ENCODE results near the gene BRD4.

Gene BRD4

GRCh38 chr19:15305582-15306334, 26.6 kb downstream of the BRD4 start:
- TF ChIP-seq POLR2AphosphoS5 (IDR thresholded peaks at IDR 0.05; ENCODE audit: low read depth, low read length) (no peak), TAF1 (IDR thresholded peaks at IDR 0.05; ENCODE audit: borderline replicate concordance, insufficient read depth, low read length) (no peak), FOXP2 (optimal IDR thresholded peaks at IDR 0.05; ENCODE audit: borderline replicate concordance, extremely low read depth, extremely low read length, insufficient read depth) (no peak), SIN3A (IDR thresholded peaks at IDR 0.05; ENCODE audit: borderline replicate concordance, insufficient read depth, low read length) (no peak), REST (IDR thresholded peaks at IDR 0.05; ENCODE audit: insufficient read depth in 1 of 2, low read depth in 2 of 2, low read length in 2 of 2) (no peak)

GRCh38 chr19:15304140-15304705, 28.1 kb downstream of the BRD4 start:
- TF ChIP-seq SIN3A (IDR thresholded peaks at IDR 0.05; ENCODE audit: borderline replicate concordance, insufficient read depth, low read length), result no peak
- no peak for TF ChIP-seq FOXP2 (optimal IDR thresholded peaks at IDR 0.05; ENCODE audit: borderline replicate concordance, extremely low read depth, extremely low read length, insufficient read depth)
- no peak for TF ChIP-seq REST (IDR thresholded peaks at IDR 0.05; ENCODE audit: insufficient read depth in 1 of 2, low read depth in 2 of 2, low read length in 2 of 2)
- no peak for TF ChIP-seq POLR2AphosphoS5 (IDR thresholded peaks at IDR 0.05; ENCODE audit: low read depth, low read length)
- no peak for TF ChIP-seq TAF1 (IDR thresholded peaks at IDR 0.05; ENCODE audit: borderline replicate concordance, insufficient read depth, low read length)

- TF ChIP-seq TAF1 (IDR thresholded peaks at IDR 0.05; ENCODE audit: borderline replicate concordance, insufficient read depth, low read length), result no peak
- no peak for TF ChIP-seq POLR2AphosphoS5 (IDR thresholded peaks at IDR 0.05; ENCODE audit: low read depth, low read length)
- no peak for TF ChIP-seq FOXP2 (optimal IDR thresholded peaks at IDR 0.05; ENCODE audit: borderline replicate concordance, extremely low read depth, extremely low read length, insufficient read depth)
- no peak for TF ChIP-seq REST (IDR thresholded peaks at IDR 0.05; ENCODE audit: insufficient read depth in 1 of 2, low read depth in 2 of 2, low read length in 2 of 2)
- TF ChIP-seq SIN3A (IDR thresholded peaks at IDR 0.05; ENCODE audit: borderline replicate concordance, insufficient read depth, low read length), result no peak
Measured at GRCh38 chr19:15303105-15303780, 29.1 kb downstream of the BRD4 start.

- TF ChIP-seq TAF1 (IDR thresholded peaks at IDR 0.05; ENCODE audit: borderline replicate concordance, insufficient read depth, low read length), result no peak
- no peak for TF ChIP-seq SIN3A (IDR thresholded peaks at IDR 0.05; ENCODE audit: borderline replicate concordance, insufficient read depth, low read length)
- no peak for TF ChIP-seq POLR2AphosphoS5 (IDR thresholded peaks at IDR 0.05; ENCODE audit: low read depth, low read length)
- TF ChIP-seq FOXP2 (optimal IDR thresholded peaks at IDR 0.05; ENCODE audit: borderline replicate concordance, extremely low read depth, extremely low read length, insufficient read depth), result no peak
- no peak for TF ChIP-seq REST (IDR thresholded peaks at IDR 0.05; ENCODE audit: insufficient read depth in 1 of 2, low read depth in 2 of 2, low read length in 2 of 2)
Measured at GRCh38 chr19:15300533-15301197, 31.7 kb downstream of the BRD4 start.
